Lower lobe of right lung (tissue), 2 donors: ENCODE data around the gene ZBTB2. TPM values are rescaled to one million over a fixed set of nuclear protein-coding genes. Genes with fewer than 3 reads are reported as not detected.

Experiments
- ATAC-seq, 2 donors: fragments of 200-7000 bp; cut with Tn5 transposase; one replicate each; pipeline ENCODE4 v1.9.1; 2020 to 2022; ENCODE audit warnings: mild to moderate bottlenecking in 2 of 2, moderate library complexity in 2 of 2
- DNase-seq: peaks from one replicate; pipeline ENCODE4 v3.0.0-alpha.2; 2020
- H3K27ac ChIP-seq: fragments of 200-600 bp; one replicate; pipeline ENCODE4 v1.8.0; 2022
- H3K27me3 ChIP-seq: fragments of 200-600 bp; one replicate; pipeline ENCODE4 v1.8.0; 2022; ENCODE audit warnings: low read depth
- H3K36me3 ChIP-seq: fragments of 200-600 bp; one replicate; pipeline ENCODE4 v1.8.0; 2022; ENCODE audit warnings: mild to moderate bottlenecking
- H3K4me1 ChIP-seq: fragments of 200-600 bp; one replicate; pipeline ENCODE4 v1.8.0; 2022
- H3K4me3 ChIP-seq: fragments of 200-600 bp; one replicate; pipeline ENCODE4 v1.8.0; 2022; ENCODE audit warnings: mild to moderate bottlenecking
- H3K9me3 ChIP-seq: fragments of 200-600 bp; one replicate; pipeline ENCODE4 v1.8.0; 2022
- intact Hi-C: fragments of 100-400 bp; cut with DNase I; formaldehyde crosslinking; loops from one replicate; pipeline ENCODE4 v1.11.0; 2022
- total RNA-seq: library from RNA; stranded (reverse); fragmentation: NEBNext Ultra II Directional; extraction: Animal tissue kit (Norgen Biotek cat#: 25700); gene quantifications from one replicate; pipeline ENCODE4 v1.2.1, GENCODE V29; 2021
- TF ChIP-seq, protein P1 (sequence below): fragments of 200-600 bp; IDR thresholded peaks from one replicate; pipeline ENCODE4 v1.8.0; 2022; ENCODE audit warnings: antibody characterized with exemption, mild to moderate bottlenecking
- donor health status: DM: no; HTN: yes; CAD: no; lungs with severe emphysema.

Gene ZBTB2
- total RNA-seq, 1 donor from 2014 or later = 10.3 TPM

DNA sequence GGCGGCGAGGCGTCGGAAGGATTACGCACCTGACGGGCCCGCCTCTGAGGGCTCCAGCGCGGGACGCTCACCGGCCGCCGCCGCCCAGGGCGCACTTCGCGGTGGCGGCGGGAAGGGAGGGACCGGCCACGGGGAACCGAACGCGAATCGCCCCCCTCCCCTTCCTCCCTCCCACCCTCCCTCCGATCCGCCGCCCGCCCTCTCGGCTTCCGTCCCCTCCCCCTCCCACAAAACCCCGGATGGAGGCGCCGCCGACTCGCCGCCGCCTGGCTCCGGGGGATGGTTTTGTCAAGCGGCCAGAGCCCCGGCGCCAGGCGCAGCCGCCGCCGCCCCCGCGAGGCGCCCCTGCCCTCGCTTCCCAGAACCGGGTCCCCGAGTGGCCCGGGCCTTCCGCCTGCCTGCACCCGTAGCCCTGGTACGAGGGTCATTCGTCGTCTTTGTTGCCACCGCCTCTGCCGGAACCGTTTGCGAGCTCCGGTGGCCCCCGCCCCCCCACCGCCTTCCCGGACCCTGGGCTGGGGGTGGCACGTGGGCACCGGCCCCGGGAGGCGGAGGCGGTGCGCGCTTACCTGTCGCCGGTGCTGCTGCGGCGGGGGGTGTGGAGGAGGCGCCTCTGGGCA, 398 bp downstream of the ZBTB2 start:
- intact Hi-C loops = no loop called here
- H3K4me1 ChIP-seq = peaks cover 57% of the 10 kb centered on the region
- ATAC-seq (peak; percentile 58 to 66), DNase-seq (peak; percentile 83)
- H3K36me3 ChIP-seq = no peaks in the 10 kb centered on the region
- H3K27ac ChIP-seq = peak overlapping the region; percentile 99
- peak overlapping the region; percentile 84 for H3K4me3 ChIP-seq
- TF ChIP-seq, protein P1, sequence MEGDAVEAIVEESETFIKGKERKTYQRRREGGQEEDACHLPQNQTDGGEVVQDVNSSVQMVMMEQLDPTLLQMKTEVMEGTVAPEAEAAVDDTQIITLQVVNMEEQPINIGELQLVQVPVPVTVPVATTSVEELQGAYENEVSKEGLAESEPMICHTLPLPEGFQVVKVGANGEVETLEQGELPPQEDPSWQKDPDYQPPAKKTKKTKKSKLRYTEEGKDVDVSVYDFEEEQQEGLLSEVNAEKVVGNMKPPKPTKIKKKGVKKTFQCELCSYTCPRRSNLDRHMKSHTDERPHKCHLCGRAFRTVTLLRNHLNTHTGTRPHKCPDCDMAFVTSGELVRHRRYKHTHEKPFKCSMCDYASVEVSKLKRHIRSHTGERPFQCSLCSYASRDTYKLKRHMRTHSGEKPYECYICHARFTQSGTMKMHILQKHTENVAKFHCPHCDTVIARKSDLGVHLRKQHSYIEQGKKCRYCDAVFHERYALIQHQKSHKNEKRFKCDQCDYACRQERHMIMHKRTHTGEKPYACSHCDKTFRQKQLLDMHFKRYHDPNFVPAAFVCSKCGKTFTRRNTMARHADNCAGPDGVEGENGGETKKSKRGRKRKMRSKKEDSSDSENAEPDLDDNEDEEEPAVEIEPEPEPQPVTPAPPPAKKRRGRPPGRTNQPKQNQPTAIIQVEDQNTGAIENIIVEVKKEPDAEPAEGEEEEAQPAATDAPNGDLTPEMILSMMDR = no peak
- no peaks in the 10 kb centered on the region for H3K27me3 ChIP-seq
- no peaks in the 10 kb centered on the region for H3K9me3 ChIP-seq

- ATAC-seq (peak; percentile 91 to 96), DNase-seq (peak; percentile 99)
- TF ChIP-seq, protein P1 = no peak
- H3K4me3 ChIP-seq = peak overlapping the region; percentile 84
- peak overlapping the region; percentile 99 for H3K27ac ChIP-seq
- H3K4me1 ChIP-seq = peaks cover 53% of the 10 kb centered on the region
- H3K27me3 ChIP-seq = no peaks in the 10 kb centered on the region
- intact Hi-C loops = no loop called here
- H3K36me3 ChIP-seq = no peaks in the 10 kb centered on the region
- no peaks in the 10 kb centered on the region for H3K9me3 ChIP-seq
Observed at GRCh38 chr6:151390276-151390850, 996 bp downstream of the ZBTB2 start.

DNA sequence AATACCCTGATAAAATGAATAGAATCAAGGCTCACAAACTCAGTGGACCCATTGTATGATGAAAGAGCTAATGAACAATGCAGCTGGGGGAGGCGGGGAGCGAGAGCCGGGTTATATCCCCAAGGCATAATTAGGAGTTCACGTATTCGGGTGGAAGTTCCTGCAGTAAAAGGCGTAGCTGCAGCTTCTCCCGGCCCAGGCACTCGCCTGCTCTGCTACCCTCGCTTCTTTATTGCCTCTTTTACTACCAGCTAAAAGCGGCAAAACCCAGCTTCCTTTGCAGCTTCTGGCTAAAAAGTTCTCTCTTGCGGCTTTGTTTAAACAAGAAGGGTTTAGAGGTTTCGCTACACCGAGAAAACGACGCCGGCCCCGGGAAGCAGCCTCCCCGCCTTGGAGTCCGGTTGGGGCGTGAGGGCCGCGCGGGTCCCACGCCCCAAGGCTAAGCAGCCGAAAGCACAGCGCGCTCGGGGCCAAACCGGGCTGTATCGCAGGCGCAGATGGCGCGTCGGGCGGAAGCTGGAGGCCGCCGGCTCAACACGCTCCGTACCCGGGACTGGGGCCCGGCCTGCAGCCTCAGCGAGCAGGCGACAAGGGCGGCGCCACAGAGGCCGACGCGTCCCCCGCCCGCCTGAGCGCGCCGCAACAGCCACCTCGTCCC, 1.6 kb downstream of the ZBTB2 start:
- Histone ChIP-seq H3K4me3 (peak overlapping the region; percentile 84), H3K4me1 (peaks cover 53% of the 10 kb centered on the region), H3K27me3 (no peaks in the 10 kb centered on the region), H3K36me3 (no peaks in the 10 kb centered on the region), H3K27ac (peak overlapping the region; percentile 99), H3K9me3 (no peaks in the 10 kb centered on the region)
- ATAC-seq (peak; percentile 11 to 20), DNase-seq (peak; percentile 65)
- TF ChIP-seq, protein P1 = no peak
- intact Hi-C loops = no loop called here

DNA sequence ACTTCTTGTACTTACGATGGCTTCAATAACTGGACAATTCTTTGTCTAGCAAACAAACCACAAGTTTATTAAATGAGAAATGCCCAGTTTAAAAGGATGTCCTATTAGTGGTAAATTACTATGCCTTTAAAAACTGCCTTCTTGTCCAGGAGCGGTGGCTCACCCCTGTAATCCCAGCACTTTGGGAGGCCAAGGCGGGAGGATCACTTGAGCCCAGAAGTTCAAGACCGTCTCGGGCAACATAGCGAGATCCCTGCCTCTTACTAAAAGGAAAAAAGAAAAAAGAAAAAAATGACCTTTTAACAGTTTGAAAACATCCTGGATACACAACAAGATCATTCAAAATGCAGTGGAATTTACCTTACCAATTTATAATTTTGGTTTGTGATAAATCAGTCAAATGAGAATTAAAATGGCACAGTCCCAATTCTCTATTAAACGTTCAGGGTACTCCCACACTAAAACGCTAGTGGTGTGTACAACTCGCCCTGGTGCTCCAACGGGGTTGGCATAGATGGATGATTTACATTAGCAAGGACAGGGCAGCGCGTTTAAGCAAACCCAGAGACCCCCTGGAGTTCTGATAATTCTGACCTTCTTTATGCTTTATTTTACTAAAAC, 2.3 kb downstream of the ZBTB2 start:
- Histone ChIP-seq H3K27me3 (no peaks in the 10 kb centered on the region), H3K4me1 (peaks cover 52% of the 10 kb centered on the region), H3K9me3 (no peaks in the 10 kb centered on the region), H3K36me3 (no peaks in the 10 kb centered on the region), H3K27ac (peak overlapping the region; percentile 99), H3K4me3 (peak overlapping the region; percentile 84)
- TF ChIP-seq, protein P1 = no peak
- no peak for ATAC-seq
- no peak for DNase-seq
- intact Hi-C loops = no loop called here

GRCh38 chr6:151388236-151388635, 3.1 kb downstream of the ZBTB2 start:
- Histone ChIP-seq H3K27me3 (no peaks in the 10 kb centered on the region), H3K9me3 (no peaks in the 10 kb centered on the region), H3K36me3 (no peaks in the 10 kb centered on the region), H3K4me3 (no peak overlapping the region), H3K4me1 (peaks cover 43% of the 10 kb centered on the region), H3K27ac (peak overlapping the region; percentile 99)
- intact Hi-C loops = no loop called here
- TF ChIP-seq, protein P1 = no peak
- ATAC-seq = no peak
- DNase-seq = no peak
